MM.1S (cell line): ENCODE results near the gene FMN2.

ENCODE experiments used
- EZH2 ChIP-seq: fragments of 300-600 bp; sonication (generic); optimal IDR thresholded peaks from 2 replicates; pipeline ENCODE3; 2017; ENCODE audit warnings: low read depth, mild to moderate bottlenecking, antibody characterized with exemption, low read length, mixed read lengths
- TF ChIP-seq, protein P1 (sequence below): fragments of 300-600 bp; sonication (generic); IDR thresholded peaks from 2 replicates; pipeline ENCODE4 v1.5.1; 2016; ENCODE audit warnings: antibody characterized with exemption, low read length, mixed read lengths

GRCh38 chr1:240254006-240254405 lies 162.3 kb downstream of the FMN2 start:
- TF ChIP-seq, protein P1, sequence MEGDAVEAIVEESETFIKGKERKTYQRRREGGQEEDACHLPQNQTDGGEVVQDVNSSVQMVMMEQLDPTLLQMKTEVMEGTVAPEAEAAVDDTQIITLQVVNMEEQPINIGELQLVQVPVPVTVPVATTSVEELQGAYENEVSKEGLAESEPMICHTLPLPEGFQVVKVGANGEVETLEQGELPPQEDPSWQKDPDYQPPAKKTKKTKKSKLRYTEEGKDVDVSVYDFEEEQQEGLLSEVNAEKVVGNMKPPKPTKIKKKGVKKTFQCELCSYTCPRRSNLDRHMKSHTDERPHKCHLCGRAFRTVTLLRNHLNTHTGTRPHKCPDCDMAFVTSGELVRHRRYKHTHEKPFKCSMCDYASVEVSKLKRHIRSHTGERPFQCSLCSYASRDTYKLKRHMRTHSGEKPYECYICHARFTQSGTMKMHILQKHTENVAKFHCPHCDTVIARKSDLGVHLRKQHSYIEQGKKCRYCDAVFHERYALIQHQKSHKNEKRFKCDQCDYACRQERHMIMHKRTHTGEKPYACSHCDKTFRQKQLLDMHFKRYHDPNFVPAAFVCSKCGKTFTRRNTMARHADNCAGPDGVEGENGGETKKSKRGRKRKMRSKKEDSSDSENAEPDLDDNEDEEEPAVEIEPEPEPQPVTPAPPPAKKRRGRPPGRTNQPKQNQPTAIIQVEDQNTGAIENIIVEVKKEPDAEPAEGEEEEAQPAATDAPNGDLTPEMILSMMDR, result no peak
- TF ChIP-seq EZH2, result no peak
